Stimulated activated memory B cell treated with anti-CD40 and anti-IgM and Interleukin-4, amounts not matched to agents 10 μg/mL and 1 μg/mL and 100 μg/mL, for 72 hours (primary cell): ENCODE results near the gene STK32A.

Source experiments
- ATAC-seq: fragments of 150-1000 bp; cut with Tn5 transposase; 2 replicates; pipeline ENCODE4 v1.10.0; 2021
- H3K27ac Mint-ChIP-seq: one replicate; pipeline ENCODE4 v1.8.0; 2022; ENCODE audit warnings: mild to moderate bottlenecking, mixed read lengths
- H3K27me3 Mint-ChIP-seq: one replicate; pipeline ENCODE4 v1.8.0; 2022; ENCODE audit warnings: mixed read lengths
- H3K36me3 Mint-ChIP-seq: one replicate; pipeline ENCODE4 v1.8.0; 2022; ENCODE audit warnings: mixed read lengths
- H3K4me1 Mint-ChIP-seq: one replicate; pipeline ENCODE4 v1.8.0; 2022; ENCODE audit warnings: mixed read lengths
- H3K4me3 Mint-ChIP-seq: one replicate; pipeline ENCODE4 v1.8.0; 2022; ENCODE audit warnings: mild to moderate bottlenecking, moderate library complexity, mixed read lengths
- H3K9me3 Mint-ChIP-seq: one replicate; pipeline ENCODE4 v1.8.0; 2022; ENCODE audit warnings: mixed read lengths

The STK32A gene

DNA sequence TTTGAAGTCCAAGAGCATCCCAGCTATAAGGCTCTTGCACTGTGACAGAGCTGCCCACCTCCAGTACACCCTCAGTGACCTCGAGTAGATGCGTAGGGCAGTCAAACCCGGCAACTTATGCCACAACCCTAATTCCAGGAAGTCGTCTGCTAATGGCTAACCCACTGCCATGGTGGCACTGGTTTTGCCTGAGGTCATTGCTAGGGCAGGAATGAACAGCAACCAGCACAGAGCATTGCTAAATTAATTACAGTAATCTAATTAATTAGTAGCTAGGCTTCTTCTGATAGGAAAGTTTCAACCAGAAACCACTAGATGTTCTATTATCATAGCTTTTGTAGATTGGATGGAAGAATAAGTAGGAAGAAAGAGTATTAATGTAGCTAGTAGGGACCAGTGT is 152.3 kb downstream of the STK32A start:
- no peaks in the 10 kb centered on the region for H3K4me1 Mint-ChIP-seq
- H3K27ac Mint-ChIP-seq = no peak overlapping the region
- no peaks in the 10 kb centered on the region for H3K27me3 Mint-ChIP-seq
- H3K36me3 Mint-ChIP-seq = no peaks in the 10 kb centered on the region
- H3K9me3 Mint-ChIP-seq = no peaks in the 10 kb centered on the region
- no peak for ATAC-seq
- H3K4me3 Mint-ChIP-seq = no peak overlapping the region

- ATAC-seq = no peak
- Mint-ChIP-seq H3K36me3 (no peaks in the 10 kb centered on the region), H3K27me3 (no peaks in the 10 kb centered on the region), H3K27ac (no peak overlapping the region), H3K9me3 (peaks cover 1% of the 10 kb centered on the region), H3K4me1 (no peaks in the 10 kb centered on the region), H3K4me3 (no peak overlapping the region)
These were observed 153.6 kb downstream of the STK32A start for GRCh38 chr5:147388184-147389108.

DNA sequence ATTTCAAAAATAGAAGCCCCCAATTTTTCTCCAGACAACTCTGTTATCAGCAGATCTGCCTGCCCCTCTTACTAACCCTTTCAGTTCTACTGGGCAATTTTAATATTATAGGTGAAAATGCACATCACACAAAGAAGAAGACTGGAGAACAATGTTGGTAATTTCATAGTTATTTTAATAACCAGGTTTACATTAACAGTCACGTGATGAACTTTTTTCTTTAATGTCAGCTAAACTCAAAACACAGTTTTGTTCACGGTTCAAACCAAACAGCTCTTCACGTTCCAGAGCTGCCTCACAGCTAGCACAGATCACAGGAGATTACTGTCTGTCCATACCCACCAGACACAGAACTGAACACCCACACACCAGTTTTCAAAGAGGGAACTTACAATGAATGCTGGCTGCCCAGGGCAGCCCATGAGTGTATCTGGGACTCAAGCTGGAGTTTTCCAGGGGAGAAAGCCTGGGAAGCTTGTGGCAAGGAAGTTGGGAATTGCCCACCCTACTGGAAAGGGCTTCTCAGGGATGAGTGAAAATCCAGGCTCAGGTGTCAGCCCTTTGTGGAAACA is 155.9 kb downstream of the STK32A start:
- Mint-ChIP-seq H3K9me3 (peaks cover 4% of the 10 kb centered on the region), H3K27ac (no peak overlapping the region), H3K4me3 (no peak overlapping the region), H3K36me3 (no peaks in the 10 kb centered on the region), H3K4me1 (no peaks in the 10 kb centered on the region), H3K27me3 (no peaks in the 10 kb centered on the region)
- no peak for ATAC-seq

DNA sequence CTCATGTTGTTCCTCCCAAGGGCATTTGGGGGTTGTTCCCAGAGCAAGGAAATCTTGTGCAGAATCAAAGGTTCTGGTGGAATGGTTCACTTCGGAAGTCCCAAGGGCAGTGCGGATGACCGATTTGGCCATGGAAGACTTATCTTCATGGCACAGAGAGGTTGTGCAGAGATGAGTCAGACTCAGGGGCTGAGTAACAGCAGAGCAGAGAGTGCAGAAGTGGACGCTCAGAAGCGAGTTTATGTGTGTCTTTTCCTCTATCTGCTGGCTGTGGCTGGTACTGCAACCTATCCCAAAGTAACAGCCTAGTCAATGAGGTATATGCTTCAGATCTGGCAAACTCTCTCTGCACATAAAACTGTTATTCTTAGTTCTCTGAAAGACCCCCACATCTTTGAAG is 157.0 kb downstream of the STK32A start:
- H3K36me3 Mint-ChIP-seq = no peaks in the 10 kb centered on the region
- ATAC-seq = no peak
- H3K4me3 Mint-ChIP-seq = no peak overlapping the region

DNA sequence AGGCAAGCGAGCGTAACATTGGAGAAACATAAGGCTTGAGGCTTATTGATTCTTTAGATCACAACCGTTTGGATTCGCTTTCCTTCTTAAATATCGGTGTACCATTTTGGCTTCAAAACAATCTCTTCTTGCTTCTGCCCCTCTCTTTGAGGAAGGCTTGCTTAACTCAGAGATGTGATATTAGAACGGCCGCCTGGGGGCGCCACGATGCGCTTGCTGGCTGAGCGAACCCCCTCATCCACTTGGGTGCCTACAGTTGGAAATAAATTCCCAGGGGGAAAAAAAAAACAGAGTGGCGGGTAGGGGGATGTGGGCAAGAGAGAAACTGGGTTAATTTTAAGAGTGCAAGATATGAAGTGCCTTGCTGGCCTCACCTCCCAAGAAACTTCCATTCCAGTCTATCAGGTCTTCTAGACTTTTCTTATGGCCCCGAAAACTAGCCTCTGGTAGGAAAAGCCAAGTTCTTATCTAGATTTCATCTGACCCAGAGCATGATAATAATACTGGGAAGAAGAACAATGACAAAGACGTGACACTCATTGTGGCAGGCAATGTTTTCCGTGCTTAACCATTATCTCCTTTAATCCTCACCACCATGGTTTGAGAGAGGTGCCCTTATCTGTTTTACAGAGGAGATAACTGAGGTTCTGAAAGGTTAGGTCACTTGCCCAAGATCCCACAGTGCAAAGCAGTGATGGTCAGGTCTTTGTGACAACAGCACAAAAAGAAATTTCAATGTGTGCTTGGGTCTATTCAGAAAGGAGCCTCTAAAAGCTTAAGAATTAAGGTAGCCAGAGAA is 159.2 kb downstream of the STK32A start:
- Mint-ChIP-seq H3K36me3 (no peaks in the 10 kb centered on the region), H3K4me3 (no peak overlapping the region), H3K27me3 (no peaks in the 10 kb centered on the region), H3K4me1 (no peaks in the 10 kb centered on the region), H3K9me3 (peaks cover 6% of the 10 kb centered on the region), H3K27ac (no peak overlapping the region)
- ATAC-seq = no peak

More for the DNA sequence above, 157.0 kb downstream of the STK32A start:
- peaks cover 6% of the 10 kb centered on the region for H3K9me3 Mint-ChIP-seq
- no peak overlapping the region for H3K27ac Mint-ChIP-seq
- H3K27me3 Mint-ChIP-seq = no peaks in the 10 kb centered on the region
- no peaks in the 10 kb centered on the region for H3K4me1 Mint-ChIP-seq

- Mint-ChIP-seq H3K27me3 (no peaks in the 10 kb centered on the region), H3K36me3 (no peaks in the 10 kb centered on the region), H3K27ac (no peak overlapping the region), H3K4me1 (no peaks in the 10 kb centered on the region), H3K4me3 (no peak overlapping the region), H3K9me3 (peaks cover 6% of the 10 kb centered on the region)
- ATAC-seq = no peak
These were observed 161.4 kb downstream of the STK32A start for GRCh38 chr5:147396070-147396823.

- Mint-ChIP-seq H3K4me3 (no peak overlapping the region), H3K27me3 (no peaks in the 10 kb centered on the region), H3K4me1 (no peaks in the 10 kb centered on the region), H3K9me3 (peaks cover 6% of the 10 kb centered on the region), H3K27ac (no peak overlapping the region), H3K36me3 (no peaks in the 10 kb centered on the region)
- ATAC-seq = no peak
These were observed 162.8 kb downstream of the STK32A start for GRCh38 chr5:147397616-147398015.

DNA sequence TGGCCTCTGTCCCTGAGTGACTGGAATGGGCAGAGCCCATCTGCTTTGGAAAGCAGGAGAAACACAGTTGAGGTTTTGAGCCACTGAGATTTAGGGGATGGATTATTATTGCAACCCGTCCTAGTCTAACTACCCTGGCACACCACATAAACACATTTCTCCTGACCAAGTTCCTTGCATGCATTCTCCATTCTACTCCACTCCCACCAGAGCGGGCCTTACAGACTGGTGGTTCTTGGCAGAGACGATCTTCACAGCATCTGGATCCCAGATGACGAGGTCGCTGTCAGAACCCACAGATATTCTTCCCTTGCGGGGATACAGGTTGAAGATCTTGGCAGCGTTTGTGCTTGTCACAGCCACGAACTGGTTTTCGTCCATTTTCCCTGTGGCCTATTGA is 164.0 kb downstream of the STK32A start:
- H3K4me1 Mint-ChIP-seq = no peaks in the 10 kb centered on the region
- no peaks in the 10 kb centered on the region for H3K27me3 Mint-ChIP-seq
- H3K9me3 Mint-ChIP-seq = peaks cover 3% of the 10 kb centered on the region
- no peak for ATAC-seq
- H3K4me3 Mint-ChIP-seq = no peak overlapping the region
- H3K36me3 Mint-ChIP-seq = no peaks in the 10 kb centered on the region
- no peak overlapping the region for H3K27ac Mint-ChIP-seq

DNA sequence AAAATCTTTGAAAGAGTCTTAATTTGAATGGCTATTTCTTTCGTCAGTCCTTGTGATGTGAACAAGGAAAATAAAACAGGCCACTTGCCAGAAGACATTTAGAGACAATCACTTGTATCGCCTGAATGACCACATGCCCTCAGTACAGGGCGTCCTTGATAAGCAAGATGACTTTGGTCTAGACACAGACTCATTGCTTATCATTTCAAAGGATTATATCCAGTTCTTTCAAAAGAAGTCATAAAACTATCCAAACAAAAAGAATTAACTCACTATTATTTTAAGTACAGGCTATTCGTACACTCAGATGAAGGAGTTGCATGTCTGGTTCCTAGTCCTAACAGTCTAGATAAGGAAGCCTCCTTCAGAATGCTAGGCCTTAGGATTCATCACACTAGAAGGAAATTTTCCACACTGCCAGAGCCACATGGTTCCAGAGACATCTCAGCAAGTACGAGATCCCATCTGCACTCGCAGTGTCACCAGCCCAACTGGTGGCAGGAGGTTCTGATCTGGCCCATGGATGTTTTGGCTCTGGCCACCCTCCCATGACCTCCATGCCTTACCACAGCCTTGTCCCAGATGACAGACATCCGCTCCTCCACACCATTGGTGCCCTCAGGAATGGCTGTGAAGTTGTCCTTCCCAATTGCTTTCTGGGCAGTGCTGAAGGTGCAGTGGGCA is 165.4 kb downstream of the STK32A start:
- no peaks in the 10 kb centered on the region for H3K4me1 Mint-ChIP-seq
- no peak for ATAC-seq
- no peak overlapping the region for H3K27ac Mint-ChIP-seq
- H3K27me3 Mint-ChIP-seq = no peaks in the 10 kb centered on the region
- no peaks in the 10 kb centered on the region for H3K36me3 Mint-ChIP-seq
- no peak overlapping the region for H3K4me3 Mint-ChIP-seq
- peaks cover 3% of the 10 kb centered on the region for H3K9me3 Mint-ChIP-seq

GRCh38 chr5:147400881-147401280 is 166.1 kb downstream of the STK32A start:
- peaks cover under 1% of the 10 kb centered on the region for H3K9me3 Mint-ChIP-seq

GRCh38 chr5:147403651-147404640 is 169.1 kb downstream of the STK32A start:
- Mint-ChIP-seq H3K27me3 (no peaks in the 10 kb centered on the region), H3K4me1 (no peaks in the 10 kb centered on the region), H3K27ac (no peak overlapping the region), H3K9me3 (no peaks in the 10 kb centered on the region), H3K4me3 (no peak overlapping the region), H3K36me3 (no peaks in the 10 kb centered on the region)
- ATAC-seq = peak; percentile 40

More at GRCh38 chr5:147400881-147401280, 166.1 kb downstream of the STK32A start:
- Mint-ChIP-seq H3K4me3 (no peak overlapping the region), H3K27me3 (no peaks in the 10 kb centered on the region), H3K36me3 (no peaks in the 10 kb centered on the region), H3K27ac (no peak overlapping the region), H3K4me1 (no peaks in the 10 kb centered on the region)
- ATAC-seq = no peak

DNA sequence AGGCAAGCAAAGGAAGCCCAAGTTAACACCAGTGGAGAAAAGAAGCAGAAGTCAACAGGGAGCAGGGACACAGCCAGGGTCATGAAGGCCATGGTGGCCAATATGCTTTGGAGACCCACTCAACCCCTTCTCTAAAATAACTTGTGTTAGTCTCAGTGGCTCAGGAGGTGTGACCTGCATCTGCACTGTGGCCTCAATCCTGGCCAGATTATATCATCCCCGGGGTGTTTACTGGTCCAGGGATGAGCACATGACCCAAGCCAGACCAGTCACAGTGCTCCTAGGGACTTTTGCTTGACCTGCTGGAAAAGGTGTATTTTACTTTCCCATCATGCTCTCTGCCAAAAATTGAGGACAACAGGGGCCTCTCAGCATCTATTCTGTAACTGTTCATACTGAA is 169.9 kb downstream of the STK32A start:
- no peaks in the 10 kb centered on the region for H3K4me1 Mint-ChIP-seq
- H3K27ac Mint-ChIP-seq = no peak overlapping the region
- no peaks in the 10 kb centered on the region for H3K27me3 Mint-ChIP-seq
- no peaks in the 10 kb centered on the region for H3K36me3 Mint-ChIP-seq
- ATAC-seq = no peak
- no peaks in the 10 kb centered on the region for H3K9me3 Mint-ChIP-seq
- no peak overlapping the region for H3K4me3 Mint-ChIP-seq

- H3K27me3 Mint-ChIP-seq = no peaks in the 10 kb centered on the region
- H3K36me3 Mint-ChIP-seq = no peaks in the 10 kb centered on the region
- H3K27ac Mint-ChIP-seq = no peak overlapping the region
- ATAC-seq = no peak
- no peak overlapping the region for H3K4me3 Mint-ChIP-seq
- H3K9me3 Mint-ChIP-seq = no peaks in the 10 kb centered on the region
- H3K4me1 Mint-ChIP-seq = no peaks in the 10 kb centered on the region
These were observed 171.8 kb downstream of the STK32A start for GRCh38 chr5:147406636-147407035.
